ENCODE measurements around the gene ANKRD36B.
"Not testable (repeated sequence)": the region's sequence is repeated elsewhere in the genome, so short reads cannot be mapped to it uniquely, and the experiment has no call there.

Gene ANKRD36B

GRCh38 chr2:97589257-97589597, 450 bp downstream of the ANKRD36B start:
- not testable (repeated sequence) for H3K23ac ChIP-seq (ENCODE audit: low read length); H2BK5ac ChIP-seq (ENCODE audit: low read depth, low read length, poor library complexity); H3K27ac ChIP-seq (ENCODE audit: low read depth, low read length); H3K18ac ChIP-seq (ENCODE audit: low read length); H3K14ac ChIP-seq (ENCODE audit: low read length); H3K79me2 ChIP-seq (ENCODE audit: control insufficient read depth, insufficient read depth, low read length, poor library complexity); H3K9me3 ChIP-seq (ENCODE audit: insufficient read depth, low read depth, low read length); H3K27me3 ChIP-seq (ENCODE audit: insufficient read depth, low read length); H3K9ac ChIP-seq (ENCODE audit: low read length); H3K4ac ChIP-seq (ENCODE audit: low read depth, low read length); H4K8ac ChIP-seq (ENCODE audit: low read depth, low read length); H3K79me1 ChIP-seq (ENCODE audit: low read length); H3K36me3 ChIP-seq (ENCODE audit: control insufficient read depth in 1 of 2, insufficient read depth in 2 of 2, low read length in 2 of 2); H4K12ac ChIP-seq (ENCODE audit: low read depth, low read length); H2BK120ac ChIP-seq (ENCODE audit: insufficient read depth, low read length, poor library complexity); H2AK5ac ChIP-seq (ENCODE audit: low read length); DNase-seq; H2AFZ ChIP-seq (ENCODE audit: insufficient read depth, low read length, poor library complexity); H3K4me1 ChIP-seq (ENCODE audit: control insufficient read depth in 1 of 2, insufficient read depth in 2 of 2, low read length in 2 of 2); H2BK12ac ChIP-seq (ENCODE audit: low read length)
- Histone ChIP-seq H3K4me2 (ENCODE audit: low read length) (peak overlapping the region; percentile 67), H4K91ac (ENCODE audit: low read depth, low read length) (peak overlapping the region; percentile 24), H3K4me3 (ENCODE audit: low read depth, low read length) (peak overlapping the region; percentile 60)
- WGBS (ENCODE audit: extremely low coverage, insufficient coverage, insufficient read length), result no CpG with 5 or more reads among the region's 14 CpGs

DNA sequence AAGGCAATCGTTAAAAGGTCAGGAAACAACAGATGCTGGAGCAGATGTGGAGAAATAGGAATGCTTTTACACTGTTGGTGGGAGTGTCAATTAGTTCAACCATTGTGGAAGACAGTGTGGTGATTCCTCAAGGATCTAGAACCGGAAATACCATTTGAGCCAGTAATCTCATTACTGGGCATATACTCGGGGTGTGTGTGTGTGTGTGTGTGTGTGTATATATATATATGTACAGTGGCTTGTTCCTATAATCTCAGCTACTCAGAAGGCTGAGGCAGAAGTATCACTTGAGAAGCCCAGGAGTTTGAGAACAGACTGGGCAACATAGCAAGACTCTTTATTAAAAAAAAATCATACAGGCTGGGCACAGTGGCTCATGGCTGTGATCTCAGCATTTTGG, 24.0 kb downstream of the ANKRD36B start:
- H3K36me3 ChIP-seq (ENCODE audit: control insufficient read depth in 1 of 2, insufficient read depth in 2 of 2, low read length in 2 of 2); H2BK120ac ChIP-seq (ENCODE audit: insufficient read depth, low read length, poor library complexity); H2AFZ ChIP-seq (ENCODE audit: insufficient read depth, low read length, poor library complexity); H4K91ac ChIP-seq (ENCODE audit: low read depth, low read length); H3K4me3 ChIP-seq (ENCODE audit: low read depth, low read length); H2AK5ac ChIP-seq (ENCODE audit: low read length); H3K27me3 ChIP-seq (ENCODE audit: insufficient read depth, low read length); H3K23ac ChIP-seq (ENCODE audit: low read length); H3K9me3 ChIP-seq (ENCODE audit: insufficient read depth, low read depth, low read length); H4K8ac ChIP-seq (ENCODE audit: low read depth, low read length); H2BK5ac ChIP-seq (ENCODE audit: low read depth, low read length, poor library complexity); H4K12ac ChIP-seq (ENCODE audit: low read depth, low read length); H3K4me2 ChIP-seq (ENCODE audit: low read length); H3K4ac ChIP-seq (ENCODE audit: low read depth, low read length); H3K27ac ChIP-seq (ENCODE audit: low read depth, low read length); DNase-seq; H3K79me2 ChIP-seq (ENCODE audit: control insufficient read depth, insufficient read depth, low read length, poor library complexity); H2BK12ac ChIP-seq (ENCODE audit: low read length); H3K14ac ChIP-seq (ENCODE audit: low read length); H3K4me1 ChIP-seq (ENCODE audit: control insufficient read depth in 1 of 2, insufficient read depth in 2 of 2, low read length in 2 of 2); H3K79me1 ChIP-seq (ENCODE audit: low read length); H3K18ac ChIP-seq (ENCODE audit: low read length); H3K9ac ChIP-seq (ENCODE audit: low read length): not testable (repeated sequence)
- no CpG with 5 or more reads among the region's 3 CpGs for WGBS (ENCODE audit: extremely low coverage, insufficient coverage, insufficient read length)

GRCh38 chr2:97552406-97552805, 37.3 kb downstream of the ANKRD36B start:
- not testable (repeated sequence) for H4K8ac ChIP-seq (ENCODE audit: low read depth, low read length); H3K79me1 ChIP-seq (ENCODE audit: low read length)
- no CpG with 5 or more reads among the region's 3 CpGs for WGBS (ENCODE audit: extremely low coverage, insufficient coverage, insufficient read length)

DNA sequence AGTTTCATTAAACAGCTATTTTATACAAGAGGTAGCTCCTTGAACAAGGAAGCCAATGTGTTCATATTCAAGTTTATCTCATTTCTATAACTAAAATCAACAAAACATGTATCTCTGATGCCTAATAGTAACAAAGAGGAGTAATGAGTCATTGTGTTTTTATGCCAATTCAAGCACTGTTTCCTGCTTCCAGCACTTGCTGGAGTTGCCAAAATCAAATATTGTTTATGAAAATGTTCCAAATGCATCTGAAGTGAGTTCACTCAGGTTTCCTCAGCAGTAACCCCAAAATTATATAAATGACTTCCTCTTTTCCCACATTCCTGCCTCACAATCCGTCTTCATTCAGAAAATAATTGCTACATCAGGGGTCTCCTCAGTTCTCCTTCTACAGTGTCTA, 39.2 kb downstream of the ANKRD36B start:
- not testable (repeated sequence) for H3K79me2 ChIP-seq (ENCODE audit: control insufficient read depth, insufficient read depth, low read length, poor library complexity)
- no CpG with 5 or more reads among the region's 1 CpG for WGBS (ENCODE audit: extremely low coverage, insufficient coverage, insufficient read length)

More at GRCh38 chr2:97552406-97552805, 37.3 kb downstream of the ANKRD36B start:
- H3K4me2 ChIP-seq (ENCODE audit: low read length); H3K9me3 ChIP-seq (ENCODE audit: insufficient read depth, low read depth, low read length); H3K27ac ChIP-seq (ENCODE audit: low read depth, low read length); H3K4ac ChIP-seq (ENCODE audit: low read depth, low read length); H4K91ac ChIP-seq (ENCODE audit: low read depth, low read length); H2BK120ac ChIP-seq (ENCODE audit: insufficient read depth, low read length, poor library complexity); H2AFZ ChIP-seq (ENCODE audit: insufficient read depth, low read length, poor library complexity); DNase-seq; H3K18ac ChIP-seq (ENCODE audit: low read length); H3K27me3 ChIP-seq (ENCODE audit: insufficient read depth, low read length); H2BK12ac ChIP-seq (ENCODE audit: low read length); H4K12ac ChIP-seq (ENCODE audit: low read depth, low read length); H3K79me2 ChIP-seq (ENCODE audit: control insufficient read depth, insufficient read depth, low read length, poor library complexity); H3K9ac ChIP-seq (ENCODE audit: low read length); H3K4me1 ChIP-seq (ENCODE audit: control insufficient read depth in 1 of 2, insufficient read depth in 2 of 2, low read length in 2 of 2); H3K4me3 ChIP-seq (ENCODE audit: low read depth, low read length); H3K14ac ChIP-seq (ENCODE audit: low read length); H2BK5ac ChIP-seq (ENCODE audit: low read depth, low read length, poor library complexity); H3K36me3 ChIP-seq (ENCODE audit: control insufficient read depth in 1 of 2, insufficient read depth in 2 of 2, low read length in 2 of 2); H3K23ac ChIP-seq (ENCODE audit: low read length); H2AK5ac ChIP-seq (ENCODE audit: low read length): not testable (repeated sequence)

More for the DNA sequence above, 39.2 kb downstream of the ANKRD36B start:
- H3K14ac ChIP-seq (ENCODE audit: low read length); H2BK5ac ChIP-seq (ENCODE audit: low read depth, low read length, poor library complexity); H3K4ac ChIP-seq (ENCODE audit: low read depth, low read length); H3K23ac ChIP-seq (ENCODE audit: low read length); H3K27ac ChIP-seq (ENCODE audit: low read depth, low read length); H3K79me1 ChIP-seq (ENCODE audit: low read length); H3K36me3 ChIP-seq (ENCODE audit: control insufficient read depth in 1 of 2, insufficient read depth in 2 of 2, low read length in 2 of 2); H3K4me1 ChIP-seq (ENCODE audit: control insufficient read depth in 1 of 2, insufficient read depth in 2 of 2, low read length in 2 of 2); H3K4me2 ChIP-seq (ENCODE audit: low read length); DNase-seq; H3K9ac ChIP-seq (ENCODE audit: low read length); H2AK5ac ChIP-seq (ENCODE audit: low read length); H2BK12ac ChIP-seq (ENCODE audit: low read length); H4K12ac ChIP-seq (ENCODE audit: low read depth, low read length); H3K4me3 ChIP-seq (ENCODE audit: low read depth, low read length); H4K8ac ChIP-seq (ENCODE audit: low read depth, low read length); H3K9me3 ChIP-seq (ENCODE audit: insufficient read depth, low read depth, low read length); H2BK120ac ChIP-seq (ENCODE audit: insufficient read depth, low read length, poor library complexity); H4K91ac ChIP-seq (ENCODE audit: low read depth, low read length); H3K27me3 ChIP-seq (ENCODE audit: insufficient read depth, low read length); H3K18ac ChIP-seq (ENCODE audit: low read length); H2AFZ ChIP-seq (ENCODE audit: insufficient read depth, low read length, poor library complexity): not testable (repeated sequence)
